HCT116 (cell line): ENCODE results near the gene GSC. TPM values are rescaled to one million over a fixed set of nuclear protein-coding genes. Genes with fewer than 3 reads are reported as not detected.

Source experiments
- ATAC-seq: fragments of 200-7000 bp; cut with Tn5 transposase; 2 replicates; pipeline ENCODE4 v1.9.1; 2020; ENCODE audit warnings: mild to moderate bottlenecking, moderate library complexity
- BruUV-seq: library from RNA; stranded (reverse); fragments of 400-500 nt; replicated peaks from 2 replicates; lab custom pipeline; 2021; lab: Mats Ljungman, UMichigan
- CTCF ChIA-PET: fragments of 300-600 bp; sonication (Branson Sonifier 250); formaldehyde crosslinking; loops from one replicate; lab custom pipeline; 2021; ENCODE audit warnings: antibody characterized with exemption; lab: Charles Lee
- POLR2A ChIA-PET: fragments of 300-600, 350-600 bp; sonication (Branson Sonifier 250); formaldehyde crosslinking; loops from one replicate; lab custom pipeline; 2021; ENCODE audit warnings: antibody characterized with exemption; lab: Charles Lee
- RAD21 ChIA-PET, 2 experiments: fragments of 300-600 bp; sonication (Branson Sonifier 250); formaldehyde crosslinking; loops; one replicate each; lab custom pipeline; 2023; ENCODE audit warnings: low total read pairs in 2 of 2; ENCODE audit not compliant: uncharacterized antibody in 2 of 2, unreplicated experiment in 2 of 2, low non-redundant PET in 1 of 2; lab: Charles Lee
- DNase-seq: peaks from one replicate; pipeline ENCODE4 v3.0.0-alpha.2; 2010; ENCODE audit warnings: low read depth, low spot score
- H2AFZ ChIP-seq: fragments of 200-600 bp; shearing (Covaris generic), sonication (generic); 2 replicates; pipeline ENCODE4 v1.6.1; 2017; ENCODE audit warnings: low read depth, mixed run types, mixed read lengths, antibody characterized with exemption, low read length; ENCODE audit not compliant: poor library complexity, severe bottlenecking
- H3K27ac ChIP-seq: 2 replicates; pipeline ENCODE4 v1.5.1; 2012; ENCODE audit warnings: low read depth, low read length
- H3K27me3 ChIP-seq: fragments of 200-600 bp; sonication (generic); 2 replicates; pipeline ENCODE4 v1.6.1; 2016; ENCODE audit warnings: mixed run types, low read length, mixed read lengths; ENCODE audit not compliant: insufficient read depth
- H3K36me3 ChIP-seq, 2 experiments: fragments of 200-500 bp in 1 of 2; fragments of 200-600 bp in 1 of 2; sonication (Bioruptor generic) in 1 of 2; sonication (generic) in 1 of 2; 2 replicates each; pipeline versions ENCODE4 v1.5.1 to v1.6.1; 2014 to 2016; ENCODE audit warnings: low read length in 2 of 2, inconsistent platforms in 1 of 2, mixed read lengths in 1 of 2, mixed run types in 1 of 2; ENCODE audit not compliant: insufficient read depth in 2 of 2, control insufficient read depth in 1 of 2
- H3K4me1 ChIP-seq, 2 experiments: fragments of 200-600 bp in 1 of 2; sonication (generic) in 1 of 2; 2 replicates each; pipeline versions ENCODE4 v1.5.1 to v1.6.1; 2012 to 2017; ENCODE audit warnings: low read length in 2 of 2, inconsistent platforms in 1 of 2, mild to moderate bottlenecking in 1 of 2, mixed read lengths in 1 of 2, mixed run types in 1 of 2, moderate library complexity in 1 of 2; ENCODE audit not compliant: insufficient read depth in 2 of 2, control insufficient read depth in 1 of 2
- H3K4me2 ChIP-seq: fragments of 200-600 bp; sonication (generic); 2 replicates; pipeline ENCODE4 v1.6.1; 2017; ENCODE audit warnings: mixed run types, low read length, mixed read lengths
- H3K4me3 ChIP-seq, 2 experiments: fragments of 200-600 bp in 1 of 2; sonication (generic) in 1 of 2; replicated peaks in 1 of 2; 2 replicates each; pipeline ENCODE4 v1.5.1; 2011 to 2016; ENCODE audit warnings: low read length in 2 of 2, control low read depth in 1 of 2, low read depth in 1 of 2, mild to moderate bottlenecking in 1 of 2, mixed read lengths in 1 of 2, mixed run types in 1 of 2
- H3K79me2 ChIP-seq: fragments of 200-600 bp; sonication (generic); 2 replicates; pipeline ENCODE4 v1.6.1; 2017; ENCODE audit warnings: mild to moderate bottlenecking, mixed run types, low read length, moderate library complexity, mixed read lengths; ENCODE audit not compliant: insufficient read depth
- H3K9ac ChIP-seq: fragments of 200-600 bp; sonication (generic); 2 replicates; pipeline ENCODE4 v1.6.1; 2016; ENCODE audit warnings: low read length, mixed read lengths
- H3K9me2 ChIP-seq: fragments of 200-600 bp; sonication (generic), shearing (Covaris generic); 2 replicates; pipeline ENCODE4 v1.6.1; 2017; ENCODE audit warnings: mixed run types, mild to moderate bottlenecking, moderate library complexity; ENCODE audit not compliant: insufficient read depth
- H3K9me3 ChIP-seq, 2 experiments: fragments of 200-500 bp in 1 of 2; fragments of 200-600 bp in 1 of 2; sonication (Bioruptor generic) in 1 of 2; sonication (generic) in 1 of 2; 2 replicates each; pipeline ENCODE4 v1.6.1; 2014 to 2017; ENCODE audit warnings: low read length in 2 of 2, mixed read lengths in 2 of 2, inconsistent platforms in 1 of 2, low read depth in 1 of 2, mild to moderate bottlenecking in 1 of 2, mixed run types in 1 of 2, moderate library complexity in 1 of 2; ENCODE audit not compliant: control insufficient read depth in 1 of 2, insufficient read depth in 1 of 2
- H4K20me1 ChIP-seq: fragments of 200-600 bp; sonication (generic), shearing (Covaris generic); 2 replicates; pipeline ENCODE4 v1.6.1; 2017; ENCODE audit warnings: mixed run types, mild to moderate bottlenecking, moderate library complexity; ENCODE audit not compliant: insufficient read depth
- CTCF ChIP-seq, 3 experiments: fragments of 200-600 bp in 1 of 3; sonication (generic) in 1 of 3; IDR thresholded peaks in 2 of 3; conservative IDR thresholded peaks in 1 of 3; 2 replicates each; pipeline ENCODE4 v1.5.1; 2012 to 2017; ENCODE audit warnings: low read depth in 2 of 3, low read length in 2 of 3, antibody characterized with exemption in 1 of 3, borderline replicate concordance in 1 of 3, control low read depth in 1 of 3, mild to moderate bottlenecking in 1 of 3, mixed read lengths in 1 of 3, mixed run types in 1 of 3, moderate library complexity in 1 of 3; ENCODE audit not compliant: insufficient read depth in 1 of 3
- ELF1 ChIP-seq: IDR thresholded peaks from 2 replicates; pipeline ENCODE4 v1.6.1; 2012; ENCODE audit warnings: low read depth, borderline replicate concordance
- EZH2 ChIP-seq: fragments of 200-600 bp; sonication (generic); IDR thresholded peaks from 2 replicates; pipeline ENCODE4 v1.6.1; 2017; ENCODE audit warnings: antibody characterized with exemption, mixed run types
- EZH2phosphoT487 ChIP-seq: fragments of 200-600 bp; IDR thresholded peaks from 2 replicates; pipeline ENCODE4 v1.6.1; 2018; ENCODE audit warnings: antibody characterized with exemption, borderline replicate concordance
- JUND ChIP-seq: IDR thresholded peaks from 2 replicates; pipeline ENCODE4 v1.6.1; 2012
- POLR2AphosphoS5 ChIP-seq: IDR thresholded peaks from 2 replicates; pipeline ENCODE4 v1.6.1; 2011; ENCODE audit warnings: mild to moderate bottlenecking, low read depth, low read length, moderate library complexity
- SIN3A ChIP-seq: IDR thresholded peaks from 2 replicates; pipeline ENCODE4 v1.6.1; 2012; ENCODE audit warnings: low read depth
- SP1 ChIP-seq: IDR thresholded peaks from 2 replicates; pipeline ENCODE4 v1.6.1; 2012; ENCODE audit warnings: low read depth
- SRF ChIP-seq: IDR thresholded peaks from 2 replicates; pipeline ENCODE4 v1.6.1; 2012; ENCODE audit warnings: low read depth
- TCF7L2 ChIP-seq: IDR thresholded peaks from 2 replicates; pipeline ENCODE4 v1.7.0; 2011; ENCODE audit warnings: borderline replicate concordance, inconsistent platforms; ENCODE audit not compliant: insufficient read depth, insufficient read length; ENCODE audit errors: extremely low read depth
- ZBTB33 ChIP-seq: IDR thresholded peaks from 2 replicates; pipeline ENCODE4 v1.6.1; 2011; ENCODE audit warnings: mild to moderate bottlenecking, low read length, moderate library complexity; ENCODE audit not compliant: insufficient replicate concordance; ENCODE audit errors: extremely low read depth
- intact Hi-C: fragments of 100-400 bp; cut with micrococcal nuclease; formaldehyde crosslinking; loops from 2 replicates; pipeline ENCODE4 v1.10.0; 2022
- total RNA-seq: library from RNA; stranded (reverse); gene quantifications from one replicate; pipeline ENCODE4 v1.2.1, GENCODE V29; 2021; ENCODE audit not compliant: unreplicated experiment

GSC gene
- total RNA-seq, 1 experiment from 2014 or later = not detected

- H2AFZ ChIP-seq = no peak overlapping the region
- ATAC-seq (no peak), DNase-seq (no peak)
- no peak overlapping the region for H3K9ac ChIP-seq
- no peak for TF ChIP-seq SP1
- TF ChIP-seq SRF = no peak
- no peak for TF ChIP-seq ELF1
- no peak for TF ChIP-seq SIN3A
- TF ChIP-seq ZBTB33 = no peak
- no peak for TF ChIP-seq EZH2
- TF ChIP-seq TCF7L2 = no peak
- TF ChIP-seq JUND = no peak
- TF ChIP-seq EZH2phosphoT487 = no peak
- no peak for TF ChIP-seq POLR2AphosphoS5
- no peak for TF ChIP-seq CTCF (IDR thresholded peaks at IDR 0.05 in 2 of 3, conservative IDR thresholded peaks at IDR 0.05 in 1 of 3; ENCODE audit: borderline replicate concordance in 1 of 3, insufficient read depth in 1 of 3, low read depth in 2 of 3, low read length in 2 of 3)
- no TSS peak for BruUV-seq
- intact Hi-C loops = no loop called here
- POLR2A ChIA-PET = no interaction called here
- H3K4me1 ChIP-seq = peaks cover 0 to 4% of the 10 kb centered on the region in 2 experiments; a peak in 1 of 4 replicates
- H3K36me3 ChIP-seq = no peaks in the 10 kb centered on the region
- H3K9me2 ChIP-seq = no peaks in the 10 kb centered on the region
- CTCF ChIA-PET = no interaction called here
- H3K9me3 ChIP-seq = no peaks in the 10 kb centered on the region
- H3K27ac ChIP-seq = no peak overlapping the region
- RAD21 ChIA-PET = no interaction called here
- no peaks in the 10 kb centered on the region for H3K79me2 ChIP-seq
- H3K4me3 ChIP-seq = no peak overlapping the region
- no peaks in the 10 kb centered on the region for H3K27me3 ChIP-seq
- no peak overlapping the region for H3K4me2 ChIP-seq
- no peaks in the 10 kb centered on the region for H4K20me1 ChIP-seq
Measured at GRCh38 chr14:94761348-94761996, 8.4 kb downstream of the GSC start.
